NB4 (cell line): ENCODE measurements around the gene MICAL2.

Experiments used
- CTCF ChIP-seq: IDR thresholded peaks from one replicate; pipeline ENCODE4 v1.5.1; 2012; ENCODE audit warnings: low read depth, low read length
- MYC ChIP-seq: IDR thresholded peaks from 2 replicates; pipeline ENCODE4 v1.6.1; 2011; ENCODE audit warnings: low read depth, low read length
- POLR2A ChIP-seq: IDR thresholded peaks from 2 replicates; pipeline ENCODE4 v1.6.1; 2011; ENCODE audit warnings: mild to moderate bottlenecking; ENCODE audit not compliant: insufficient read length; ENCODE audit errors: extremely low read depth
- TF ChIP-seq, protein P1 (sequence below): IDR thresholded peaks from 2 replicates; pipeline ENCODE4 v1.6.1; 2011; ENCODE audit warnings: low read depth, low read length

GRCh38 chr11:12284316-12285050 is 174.1 kb downstream of the MICAL2 start:
- TF ChIP-seq CTCF (no peak), POLR2A (no peak), MYC (no peak)
- TF ChIP-seq, protein P1, sequence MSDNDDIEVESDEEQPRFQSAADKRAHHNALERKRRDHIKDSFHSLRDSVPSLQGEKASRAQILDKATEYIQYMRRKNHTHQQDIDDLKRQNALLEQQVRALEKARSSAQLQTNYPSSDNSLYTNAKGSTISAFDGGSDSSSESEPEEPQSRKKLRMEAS, result no peak
